Common myeloid progenitor, CD34-positive (primary cell): ENCODE measurements around the gene TCF3.

ENCODE experiments used
- CTCF ChIA-PET: fragments of 350-600 bp; sonication (Branson Sonifier 250); formaldehyde crosslinking; loops from one replicate; lab custom pipeline; 2021; ENCODE audit warnings: antibody characterized with exemption; lab: Charles Lee
- POLR2A ChIA-PET: fragments of 350-600 bp; sonication (Branson Sonifier 250); formaldehyde crosslinking; loops from one replicate; lab custom pipeline; 2021; ENCODE audit warnings: antibody characterized with exemption; lab: Charles Lee
- DNase-seq, 3 donors: peaks; one replicate each; pipeline versions ENCODE4 v3.0.0 to v3.0.0-alpha.2; 2013
- H3K27ac ChIP-seq, 2 experiments: 1 replicate in 1 of 2; 2 replicates in 1 of 2; pipeline ENCODE4 v1.7.0; 2013; ENCODE audit warnings: inconsistent platforms in 2 of 2, low read length in 2 of 2, mild to moderate bottlenecking in 2 of 2, low read depth in 1 of 2, moderate library complexity in 1 of 2; ENCODE audit not compliant: severe bottlenecking in 2 of 2, insufficient read depth in 1 of 2, poor library complexity in 1 of 2
- H3K27me3 ChIP-seq, 5 experiments: replicated peaks in 2 of 5; 1 replicate in 3 of 5; 2 replicates in 2 of 5; pipeline versions ENCODE4 v1.6.1 to v1.7.0; 2013; ENCODE audit warnings: low read length in 4 of 5, mild to moderate bottlenecking in 2 of 5, moderate library complexity in 2 of 5, inconsistent platforms in 1 of 5; ENCODE audit not compliant: insufficient read depth in 5 of 5, control insufficient read depth in 4 of 5
- H3K36me3 ChIP-seq, 4 experiments: 1 replicate in 2 of 4; 2 replicates in 2 of 4; pipeline versions ENCODE4 v1.6.1 to v1.7.0; 2013; ENCODE audit warnings: low read length in 3 of 4, control low read depth in 1 of 4, mild to moderate bottlenecking in 1 of 4; ENCODE audit not compliant: control insufficient read depth in 4 of 4, insufficient read depth in 4 of 4
- H3K4me1 ChIP-seq, 4 experiments: 1 replicate in 3 of 4; 2 replicates in 1 of 4; pipeline versions ENCODE4 v1.6.1 to v1.7.1; 2013; ENCODE audit warnings: low read length in 3 of 4, mild to moderate bottlenecking in 3 of 4, control low read depth in 1 of 4, inconsistent platforms in 1 of 4, moderate library complexity in 1 of 4; ENCODE audit not compliant: control insufficient read depth in 4 of 4, insufficient read depth in 4 of 4; ENCODE audit errors: control extremely low read depth in 1 of 4
- H3K4me3 ChIP-seq, 7 experiments: 1 replicate in 4 of 7; 2 replicates in 3 of 7; pipeline versions ENCODE4 v1.5.1 to v1.7.0; 2013; ENCODE audit warnings: mild to moderate bottlenecking in 7 of 7, low read length in 6 of 7, moderate library complexity in 6 of 7, inconsistent platforms in 2 of 7, low read depth in 2 of 7, control low read depth in 1 of 7; ENCODE audit not compliant: insufficient read depth in 4 of 7, control insufficient read depth in 1 of 7; ENCODE audit errors: extremely low read depth in 1 of 7
- H3K9me3 ChIP-seq, 5 experiments: 1 replicate in 4 of 5; 2 replicates in 1 of 5; pipeline versions ENCODE4 v1.6.1 to v1.7.1; 2013; ENCODE audit warnings: low read length in 4 of 5, mild to moderate bottlenecking in 2 of 5, inconsistent platforms in 1 of 5, low read depth in 1 of 5, moderate library complexity in 1 of 5; ENCODE audit not compliant: control insufficient read depth in 4 of 5, insufficient read depth in 2 of 5; ENCODE audit errors: control extremely low read depth in 1 of 5
- WGBS: methylation state at CpG from one replicate; pipeline ENCODE4 v1.1.5; 2013; ENCODE audit not compliant: insufficient coverage; 5-methylcytosine and 5-hydroxymethylcytosine counted together

The TCF3 gene

DNA sequence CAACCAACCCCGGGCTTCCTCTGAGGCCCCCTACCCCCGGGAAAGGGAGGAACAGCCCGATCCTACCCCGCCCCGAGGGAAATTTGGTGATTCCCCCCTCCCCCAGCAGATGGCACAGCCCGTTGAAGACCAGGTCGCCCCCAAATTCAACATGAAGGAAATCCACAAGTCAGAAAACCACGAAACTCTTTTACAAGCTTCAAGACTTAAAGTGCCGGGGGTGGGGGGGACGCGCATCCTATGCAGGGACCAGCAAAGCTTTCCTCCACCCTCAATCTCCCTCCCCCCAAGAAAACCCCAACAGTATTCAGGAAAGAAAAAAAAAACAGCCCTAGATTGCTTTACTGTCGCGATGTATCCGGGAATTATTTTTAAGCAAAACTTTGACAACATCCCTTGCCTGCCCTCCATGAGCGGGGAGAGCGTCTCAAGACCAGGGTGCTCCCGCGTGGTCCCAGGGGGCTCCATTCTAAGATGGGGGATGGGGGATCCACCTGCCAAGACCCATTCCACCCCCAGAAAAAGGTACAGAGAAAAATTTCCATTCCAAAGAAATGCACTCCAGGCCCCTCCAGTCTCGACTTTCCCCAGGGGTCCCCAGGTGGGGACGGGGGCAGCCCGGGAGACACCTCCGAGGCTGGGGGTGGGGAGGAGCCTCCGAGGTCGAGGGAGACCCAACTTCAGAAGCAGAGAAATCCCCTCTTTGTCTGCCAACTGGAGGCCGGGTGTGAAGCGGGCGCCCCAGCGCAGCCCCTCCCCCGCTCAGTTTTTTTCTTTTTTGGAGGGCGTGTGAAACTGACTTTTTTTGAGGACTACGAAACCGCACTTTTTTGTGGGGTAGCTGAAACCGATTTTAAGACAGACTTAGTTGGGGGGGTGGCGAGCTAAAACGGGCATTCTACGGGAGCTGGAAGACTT is 1.5 kb downstream of the TCF3 start:
- ChIA-PET POLR2A (interaction anchor here (0.6 kb wide), 1 partner anchor 85 kb away, joined by 3 read pairs; no protein-coding TSS in a partner anchor), CTCF (interaction anchor here (0.7 to 1.2 kb wide), 6 partner anchors 26 to 175 kb away, joined by 3 to 5 read pairs (median 3); no protein-coding TSS in a partner anchor)
- H3K27me3 ChIP-seq = no peaks in the 10 kb centered on the region
- H3K4me3 ChIP-seq = peak overlapping the region; percentile 36 to 82 (median 77)
- 0% methylated on average over 14 of the region's 36 CpGs for WGBS
- no peaks in the 10 kb centered on the region for H3K9me3 ChIP-seq
- DNase-seq = peak; percentile 65 to 87 (median 86)
- peak overlapping the region in 1 of 2 experiments; percentile 66 for H3K27ac ChIP-seq
- peaks cover 0 to 27% (median 18%) of the 10 kb centered on the region in 4 experiments for H3K4me1 ChIP-seq
- peaks cover 0 to 40% (median 25%) of the 10 kb centered on the region in 4 experiments for H3K36me3 ChIP-seq

DNA sequence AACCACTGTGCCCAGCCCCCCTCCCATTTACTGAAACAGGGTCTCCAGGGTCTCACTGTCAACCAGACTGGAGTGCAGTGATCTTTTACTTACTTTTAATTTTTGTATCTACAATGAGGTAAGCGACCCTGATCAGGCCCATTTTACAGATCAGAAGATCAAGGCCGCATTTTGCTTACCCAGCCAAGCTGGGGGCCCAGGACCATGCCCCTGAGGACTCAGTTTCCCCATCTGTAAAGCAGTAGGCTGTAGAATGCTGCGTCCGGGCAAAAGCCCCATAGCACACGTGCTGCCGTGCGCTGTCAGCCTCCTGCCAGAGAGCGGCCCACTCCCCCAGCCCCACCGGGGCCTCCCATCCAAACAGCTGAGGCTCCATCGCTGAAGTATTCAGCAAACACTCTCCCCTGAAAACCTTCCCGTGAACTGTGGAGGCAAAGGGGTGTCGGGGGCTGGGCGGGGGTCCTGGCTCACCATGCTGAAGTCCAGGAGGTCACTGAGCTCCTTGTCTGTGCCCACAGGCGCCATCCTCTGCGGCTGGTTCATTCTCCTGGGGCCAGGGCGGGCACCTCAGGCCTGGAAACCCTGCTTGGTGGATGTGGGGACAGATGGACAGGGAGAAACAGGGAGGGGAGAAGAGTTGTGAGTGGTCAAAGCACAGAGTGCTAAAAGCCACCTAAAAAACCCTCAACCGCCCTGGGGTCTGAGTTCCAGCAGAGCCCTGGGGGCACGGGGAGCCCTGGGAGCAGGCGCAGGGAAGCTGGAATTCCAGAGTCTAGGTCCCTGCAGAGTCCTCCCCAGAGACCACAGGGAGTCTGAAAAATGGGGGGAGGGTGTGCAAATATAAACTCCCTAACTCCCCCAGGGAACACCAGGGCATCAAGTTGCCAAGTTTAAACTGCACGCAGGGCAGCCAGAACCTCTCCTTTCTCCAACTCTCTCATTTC is 2.4 kb downstream of the TCF3 start:
- no peaks in the 10 kb centered on the region for H3K9me3 ChIP-seq
- DNase-seq = no peak
- peak overlapping the region in 6 of 7 experiments; percentile 64 to 82 (median 77) for H3K4me3 ChIP-seq
- H3K27me3 ChIP-seq = no peaks in the 10 kb centered on the region
- H3K36me3 ChIP-seq = peaks cover 3 to 48% (median 34%) of the 10 kb centered on the region in 4 experiments
- WGBS = 100% methylated on average over 16 of the region's 20 CpGs
- POLR2A ChIA-PET = no interaction called here
- H3K4me1 ChIP-seq = peaks cover 0 to 18% (median 15%) of the 10 kb centered on the region in 4 experiments
- CTCF ChIA-PET = interaction anchor here (0.7 to 1.2 kb wide), 5 partner anchors 32 to 176 kb away, joined by 3 to 5 read pairs (median 3); no protein-coding TSS in a partner anchor
- peak overlapping the region in 1 of 2 experiments; percentile 66 for H3K27ac ChIP-seq

DNA sequence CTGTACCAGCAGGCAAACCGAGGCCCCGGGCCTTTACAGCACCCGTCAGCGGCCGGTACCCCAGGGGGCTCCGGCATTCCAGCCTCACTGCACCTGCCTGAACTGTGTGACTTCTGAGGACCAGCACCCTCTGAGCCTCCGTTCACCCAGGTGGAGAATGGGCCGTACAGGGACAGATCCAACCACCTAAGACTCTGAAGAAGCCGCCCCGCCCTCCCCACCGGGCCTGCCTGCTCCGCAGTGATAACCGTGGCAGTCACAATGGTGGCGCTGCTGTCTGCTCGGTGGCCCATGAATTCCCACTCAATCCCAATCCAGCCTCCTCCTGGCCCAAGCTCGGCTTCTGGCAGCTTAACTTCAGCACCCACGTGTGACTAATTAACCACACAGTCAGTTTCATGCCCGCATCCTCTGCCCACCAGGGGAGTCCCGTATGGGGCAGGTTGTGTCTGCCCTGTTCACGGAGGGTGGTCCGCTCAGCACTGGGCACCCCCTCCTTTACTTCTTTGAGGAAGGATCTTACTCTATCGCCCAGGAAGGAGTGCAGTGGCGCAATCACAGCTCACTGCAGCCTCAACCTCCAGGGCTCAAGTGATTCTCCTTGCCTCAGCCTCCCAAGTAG is 3.4 kb downstream of the TCF3 start:
- H3K27me3 ChIP-seq = no peaks in the 10 kb centered on the region
- H3K27ac ChIP-seq = no peak overlapping the region
- no peak overlapping the region for H3K4me3 ChIP-seq
- POLR2A ChIA-PET = no interaction called here
- 90% methylated on average over 21 of the region's 23 CpGs for WGBS
- H3K9me3 ChIP-seq = no peaks in the 10 kb centered on the region
- H3K36me3 ChIP-seq = peaks cover 3 to 58% (median 41%) of the 10 kb centered on the region in 4 experiments
- DNase-seq = no peak
- CTCF ChIA-PET = interaction anchor here (1.1 kb wide), 2 partner anchors 97 to 118 kb away, joined by 3 to 4 read pairs; no protein-coding TSS in a partner anchor
- H3K4me1 ChIP-seq = peaks cover 0 to 18% (median 15%) of the 10 kb centered on the region in 4 experiments

DNA sequence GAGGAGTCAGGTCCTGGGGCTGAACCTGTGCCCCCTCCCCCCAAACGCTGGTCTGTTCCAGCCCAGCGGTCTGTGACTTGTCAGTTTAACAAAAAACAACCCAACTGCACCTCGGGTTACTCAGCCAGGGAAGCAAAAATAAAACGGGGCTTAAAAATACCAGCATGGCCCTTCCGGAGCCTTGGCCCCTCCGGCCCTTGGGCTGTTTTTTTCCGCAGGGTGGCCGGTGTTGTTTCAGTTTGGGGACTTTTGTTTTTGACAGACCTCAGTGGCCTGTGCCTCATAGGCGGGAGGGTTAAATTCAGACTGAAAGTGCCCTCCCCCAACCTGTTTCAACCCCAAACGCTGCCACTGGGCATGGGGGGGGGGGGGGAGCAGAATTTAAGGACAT is 4.0 kb downstream of the TCF3 start:
- ChIA-PET CTCF (no interaction called here), POLR2A (no interaction called here)
- peaks cover 0 to 18% (median 15%) of the 10 kb centered on the region in 4 experiments for H3K4me1 ChIP-seq
- no peak for DNase-seq
- no peak overlapping the region for H3K27ac ChIP-seq
- H3K4me3 ChIP-seq = no peak overlapping the region
- no peaks in the 10 kb centered on the region for H3K27me3 ChIP-seq
- H3K36me3 ChIP-seq = peaks cover 6 to 64% (median 43%) of the 10 kb centered on the region in 4 experiments
- 84% methylated on average over 4 of the region's 10 CpGs for WGBS
- H3K9me3 ChIP-seq = no peaks in the 10 kb centered on the region

DNA sequence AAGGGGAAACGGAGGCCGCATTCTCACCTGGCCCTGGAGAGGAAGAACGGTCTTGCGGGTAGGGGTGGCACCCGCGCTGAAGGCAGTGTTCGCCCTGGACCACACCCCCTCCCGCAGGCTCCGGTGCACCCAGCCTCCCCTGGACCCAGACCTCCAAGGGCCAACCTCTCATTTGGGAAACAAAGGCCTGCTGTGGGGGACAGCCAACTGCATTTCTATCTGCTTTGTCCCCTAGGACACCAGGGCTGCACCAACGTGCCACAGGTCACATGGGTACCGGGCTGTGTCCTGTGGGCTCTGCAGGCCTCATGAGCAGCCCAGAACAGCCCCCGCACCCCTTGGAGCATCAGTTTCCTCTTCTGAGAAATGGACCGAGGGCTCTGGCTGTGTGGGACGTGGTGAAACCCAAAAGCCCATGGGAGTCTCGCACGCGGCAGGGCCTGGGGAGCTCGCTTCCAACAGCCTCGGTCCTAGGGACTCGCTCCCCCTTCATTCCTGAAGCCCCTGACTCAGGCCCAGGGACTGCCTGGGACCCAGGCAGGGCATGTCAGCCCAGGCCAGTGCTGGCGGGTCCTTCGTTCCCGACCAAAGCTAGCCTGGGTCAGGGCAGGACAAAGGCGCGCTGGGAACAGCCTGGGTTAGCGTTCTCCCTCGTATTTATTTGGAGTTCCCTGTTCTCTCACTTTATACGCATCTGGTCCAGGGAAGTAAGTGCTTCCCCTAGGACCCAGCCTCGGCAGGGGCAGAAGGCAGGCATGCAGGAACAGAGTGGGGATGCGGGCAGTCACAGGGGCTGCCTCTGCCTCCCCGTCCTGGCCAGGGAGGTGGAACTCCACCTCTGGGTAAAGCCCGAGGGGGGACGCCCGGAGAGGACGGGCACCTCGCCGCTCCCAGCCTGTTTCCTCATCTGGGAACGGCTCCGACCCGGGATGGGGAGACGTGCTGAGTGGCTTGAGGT is 4.6 kb downstream of the TCF3 start:
- peaks cover 6 to 68% (median 46%) of the 10 kb centered on the region in 4 experiments for H3K36me3 ChIP-seq
- no peak for DNase-seq
- no peaks in the 10 kb centered on the region for H3K9me3 ChIP-seq
- no peak overlapping the region for H3K4me3 ChIP-seq
- POLR2A ChIA-PET = no interaction called here
- WGBS = 96% methylated on average over 33 of the region's 41 CpGs
- H3K4me1 ChIP-seq = peaks cover 0 to 16% (median 13%) of the 10 kb centered on the region in 4 experiments
- CTCF ChIA-PET = no interaction called here
- no peak overlapping the region for H3K27ac ChIP-seq
- no peaks in the 10 kb centered on the region for H3K27me3 ChIP-seq
